Large intestine (tissue), 3 donors: Measurements from ENCODE around the gene CBY2. TPM values are rescaled to one million over a fixed set of nuclear protein-coding genes. Genes with fewer than 3 reads are reported as not detected.

Experiments
- DNase-seq, 2 donors: peaks; one replicate each; pipeline versions ENCODE4 v3.0.0 to v3.0.0-alpha.2; 2013
- H3K27ac ChIP-seq: one replicate; pipeline ENCODE4 v1.5.1; 2013; ENCODE audit warnings: low read length
- H3K27me3 ChIP-seq: 2 replicates; pipeline ENCODE4 v1.6.1; 2013; ENCODE audit warnings: low read length; ENCODE audit not compliant: control insufficient read depth, insufficient read depth
- H3K36me3 ChIP-seq: 2 replicates; pipeline ENCODE4 v1.6.1; 2013; ENCODE audit warnings: low read length; ENCODE audit not compliant: control insufficient read depth, insufficient read depth
- H3K4me1 ChIP-seq: one replicate; pipeline ENCODE4 v1.6.1; 2013; ENCODE audit warnings: low read length; ENCODE audit not compliant: control insufficient read depth, insufficient read depth
- H3K4me3 ChIP-seq: one replicate; pipeline ENCODE4 v1.5.1; 2013; ENCODE audit warnings: low read length
- H3K9me3 ChIP-seq: one replicate; pipeline ENCODE4 v1.6.1; 2013; ENCODE audit warnings: mild to moderate bottlenecking, low read depth, low read length, moderate library complexity; ENCODE audit not compliant: control insufficient read depth
- WGBS: methylation state at CpG from one replicate; pipeline ENCODE4 v1.1.5; 2013; ENCODE audit warnings: low lambda C conversion rate; ENCODE audit not compliant: insufficient coverage; 5-methylcytosine and 5-hydroxymethylcytosine counted together
- polyA plus RNA-seq: library from polyadenylated mRNA; unstranded; fragments of 120-200 nt; gene quantifications from one replicate; pipeline ENCODE4 v1.2.1, GENCODE V29; 2013

CBY2 gene
- polyA plus RNA-seq, 1 donor: not detected

- Histone ChIP-seq H3K9me3 (no peaks in the 10 kb centered on the region), H3K36me3 (no peaks in the 10 kb centered on the region), H3K4me1 (no peaks in the 10 kb centered on the region), H3K27ac (no peak overlapping the region), H3K4me3 (no peak overlapping the region), H3K27me3 (peaks cover 3% of the 10 kb centered on the region)
- no peak for DNase-seq
Measured at GRCh38 chr13:45678282-45678681, 23.8 kb upstream of the CBY2 start.

- Histone ChIP-seq H3K9me3 (no peaks in the 10 kb centered on the region), H3K36me3 (no peaks in the 10 kb centered on the region), H3K4me3 (no peak overlapping the region), H3K27ac (no peak overlapping the region), H3K4me1 (no peaks in the 10 kb centered on the region), H3K27me3 (peaks cover 3% of the 10 kb centered on the region)
- DNase-seq: no peak
- WGBS: 67% methylated on average over 3 of the region's 6 CpGs
Measured at GRCh38 chr13:45681113-45681512, 21.0 kb upstream of the CBY2 start.

- Histone ChIP-seq H3K27me3 (peaks cover 3% of the 10 kb centered on the region), H3K4me3 (no peak overlapping the region), H3K36me3 (no peaks in the 10 kb centered on the region), H3K4me1 (no peaks in the 10 kb centered on the region), H3K27ac (no peak overlapping the region), H3K9me3 (no peaks in the 10 kb centered on the region)
- DNase-seq: no peak
- no CpG with 5 or more reads among the region's 3 CpGs for WGBS
Measured at GRCh38 chr13:45682494-45683008, 19.6 kb upstream of the CBY2 start.

- 100% methylated on average over 1 of the region's 3 CpGs for WGBS
- H3K27me3 ChIP-seq: peaks cover 3% of the 10 kb centered on the region
- H3K4me3 ChIP-seq: no peak overlapping the region
Measured at GRCh38 chr13:45683701-45684100, 18.4 kb upstream of the CBY2 start.

GRCh38 chr13:45688577-45688976, 13.5 kb upstream of the CBY2 start:
- Histone ChIP-seq H3K27ac (no peak overlapping the region), H3K27me3 (no peaks in the 10 kb centered on the region), H3K4me1 (no peaks in the 10 kb centered on the region), H3K4me3 (no peak overlapping the region), H3K36me3 (no peaks in the 10 kb centered on the region), H3K9me3 (no peaks in the 10 kb centered on the region)
- no peak for DNase-seq
- no CpG with 5 or more reads among the region's 4 CpGs for WGBS

More at GRCh38 chr13:45683701-45684100, 18.4 kb upstream of the CBY2 start:
- no peak for DNase-seq
- H3K36me3 ChIP-seq: no peaks in the 10 kb centered on the region
- H3K27ac ChIP-seq: no peak overlapping the region
- no peaks in the 10 kb centered on the region for H3K4me1 ChIP-seq
- no peaks in the 10 kb centered on the region for H3K9me3 ChIP-seq

- Histone ChIP-seq H3K36me3 (no peaks in the 10 kb centered on the region), H3K4me1 (no peaks in the 10 kb centered on the region), H3K4me3 (no peak overlapping the region), H3K27me3 (no peaks in the 10 kb centered on the region), H3K9me3 (no peaks in the 10 kb centered on the region), H3K27ac (no peak overlapping the region)
- 83% methylated on average over 1 of the region's 2 CpGs for WGBS
- no peak for DNase-seq
Measured at GRCh38 chr13:45690636-45691035, 11.5 kb upstream of the CBY2 start.

- H3K36me3 ChIP-seq: no peaks in the 10 kb centered on the region
Measured at GRCh38 chr13:45691251-45691650, 10.9 kb upstream of the CBY2 start.

GRCh38 chr13:45691667-45692066, 10.5 kb upstream of the CBY2 start:
- Histone ChIP-seq H3K27me3 (no peaks in the 10 kb centered on the region), H3K4me3 (no peak overlapping the region), H3K36me3 (no peaks in the 10 kb centered on the region), H3K4me1 (no peaks in the 10 kb centered on the region), H3K27ac (no peak overlapping the region), H3K9me3 (no peaks in the 10 kb centered on the region)
- DNase-seq: no peak
- no CpG with 5 or more reads among the region's 1 CpG for WGBS

More at GRCh38 chr13:45691251-45691650, 10.9 kb upstream of the CBY2 start:
- WGBS: no CpG with 5 or more reads among the region's 4 CpGs
- H3K9me3 ChIP-seq: no peaks in the 10 kb centered on the region
- no peak overlapping the region for H3K4me3 ChIP-seq
- no peaks in the 10 kb centered on the region for H3K4me1 ChIP-seq
- no peaks in the 10 kb centered on the region for H3K27me3 ChIP-seq
- no peak for DNase-seq
- no peak overlapping the region for H3K27ac ChIP-seq

GRCh38 chr13:45695198-45695730, 6.9 kb upstream of the CBY2 start:
- Histone ChIP-seq H3K27ac (no peak overlapping the region), H3K4me3 (no peak overlapping the region), H3K9me3 (no peaks in the 10 kb centered on the region), H3K36me3 (no peaks in the 10 kb centered on the region), H3K4me1 (no peaks in the 10 kb centered on the region), H3K27me3 (no peaks in the 10 kb centered on the region)
- 83% methylated on average over 2 of the region's 5 CpGs for WGBS
- no peak for DNase-seq

- DNase-seq: no peak
- H3K4me3 ChIP-seq: no peak overlapping the region
- no peaks in the 10 kb centered on the region for H3K4me1 ChIP-seq
- H3K27ac ChIP-seq: no peak overlapping the region
- H3K9me3 ChIP-seq: no peaks in the 10 kb centered on the region
- no peaks in the 10 kb centered on the region for H3K27me3 ChIP-seq
- no CpG with 5 or more reads among the region's 2 CpGs for WGBS
- no peaks in the 10 kb centered on the region for H3K36me3 ChIP-seq
Measured at GRCh38 chr13:45696610-45697226, 5.4 kb upstream of the CBY2 start.
